Measurements from ENCODE around the gene TUG1.

The TUG1 gene

DNA sequence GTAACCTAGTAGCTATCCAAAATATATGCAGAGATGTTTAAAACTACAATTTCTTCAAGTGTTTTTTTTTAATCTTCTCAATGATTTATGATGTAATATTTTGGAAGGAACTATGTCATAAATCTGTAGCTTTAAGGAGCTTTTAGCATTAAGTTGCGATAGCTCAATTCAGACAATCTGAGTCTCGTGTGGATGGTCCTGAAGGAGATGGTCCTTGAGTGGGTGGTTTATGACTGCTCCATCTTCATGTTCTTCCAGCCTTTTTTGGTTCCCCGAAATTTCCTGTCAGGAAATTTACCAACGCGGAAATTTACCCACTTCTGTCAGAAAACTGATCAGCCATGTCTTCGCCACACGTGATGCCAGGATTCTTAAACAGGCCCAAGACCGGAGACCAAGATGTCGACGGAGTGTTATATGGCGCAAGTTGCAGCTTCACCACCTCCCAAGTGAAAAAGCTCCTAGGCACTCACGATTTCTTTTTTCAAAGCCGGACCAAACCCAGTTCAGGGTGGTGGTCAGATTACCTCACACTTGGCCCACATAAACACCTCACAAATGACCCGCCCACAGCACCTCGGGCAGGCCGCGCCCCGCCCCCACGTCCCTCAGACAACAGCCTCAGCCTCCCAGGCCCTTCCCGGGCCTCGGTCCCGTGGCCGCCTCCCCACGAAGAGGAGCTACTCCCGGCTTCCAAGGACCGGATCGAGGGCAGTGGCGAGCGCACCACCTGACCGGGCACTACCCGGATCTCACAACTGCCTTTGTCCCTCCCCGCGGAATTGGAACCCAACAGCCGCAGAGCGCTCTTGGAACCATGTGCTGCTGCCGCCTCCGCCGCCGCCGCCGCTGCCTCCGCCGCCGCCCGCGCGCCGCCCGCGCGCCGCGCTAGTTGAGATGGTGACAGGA, 796 bp upstream of the TUG1 start, which contains the start of gene MORC2:
Gene MORC2 (minus strand): TSS at position 760 of the 909 bp plus-strand sequence. CDS start 885 bp downstream, outside the sequence.
- TF ChIP-seq ZNF274 (IDR thresholded peaks at IDR 0.05; ENCODE audit: low read depth, low read length): no peak
- peak within 1 kb of the TSS; percentile 100 for H3K4me3 ChIP-seq (ENCODE audit: low read length)

GRCh38 chr22:30969532-30970355, 679 bp downstream of the TUG1 start:
- TF ChIP-seq ZNF274 (IDR thresholded peaks at IDR 0.05; ENCODE audit: low read depth, low read length): no peak
- H3K4me3 ChIP-seq (ENCODE audit: low read length): peak overlapping the region; percentile 100

DNA sequence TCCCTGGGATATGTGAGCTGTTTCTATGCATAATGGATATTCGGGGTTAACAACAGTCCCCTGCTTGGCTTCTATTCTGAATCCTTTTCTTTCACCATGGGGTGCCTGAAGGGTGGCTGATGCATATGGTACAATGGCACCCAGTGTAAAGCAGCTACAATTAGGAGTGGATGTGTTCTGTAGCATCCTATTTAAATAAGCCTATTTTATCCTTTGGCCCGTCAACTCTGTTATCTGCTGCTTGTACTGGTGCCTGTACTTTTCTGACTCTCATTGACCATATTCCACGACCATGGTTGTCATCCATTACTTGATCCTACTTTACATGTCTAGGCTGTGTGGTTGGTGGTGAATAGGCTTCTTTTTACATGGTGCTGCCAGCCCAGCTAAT, 1.3 kb downstream of the TUG1 start:
- no peak for TF ChIP-seq ZNF274 (IDR thresholded peaks at IDR 0.05; ENCODE audit: low read depth, low read length)
- peak overlapping the region; percentile 100 for H3K4me3 ChIP-seq (ENCODE audit: low read length)

DNA sequence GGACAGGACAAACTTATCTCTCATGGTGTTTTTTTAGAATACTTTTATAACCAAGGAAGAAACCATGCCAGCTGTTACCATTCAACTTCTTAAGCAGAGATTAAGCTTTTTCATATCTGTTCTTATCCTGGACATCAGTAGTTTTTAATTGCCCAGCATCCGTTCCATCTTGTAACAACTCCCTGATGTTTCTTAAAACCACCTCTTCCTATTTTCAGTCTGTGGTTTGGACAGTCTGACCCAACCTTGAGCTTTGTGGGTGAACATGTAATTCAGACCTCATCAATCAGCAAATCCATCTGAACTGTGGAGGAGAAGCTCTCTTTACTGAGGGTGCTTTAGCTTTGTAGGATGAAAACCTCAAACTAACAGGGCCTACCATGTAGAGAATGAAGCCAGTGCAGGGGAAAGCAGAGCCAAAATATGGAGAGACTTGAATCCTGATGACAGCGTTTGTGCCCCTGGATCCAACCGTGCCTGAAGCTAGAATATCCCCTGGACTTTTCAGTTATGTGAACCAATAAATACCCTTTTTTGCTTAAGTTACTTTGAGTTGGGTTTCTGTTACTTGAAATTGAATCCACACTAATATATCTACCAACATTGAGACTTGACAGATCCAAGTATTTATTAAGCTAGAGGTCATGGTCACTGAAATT, 9.4 kb downstream of the TUG1 start:
- no peak for TF ChIP-seq ZNF274 (IDR thresholded peaks at IDR 0.05; ENCODE audit: low read depth, low read length)
- no peak overlapping the region for H3K4me3 ChIP-seq (ENCODE audit: low read length)

- TF ChIP-seq ZNF274 (IDR thresholded peaks at IDR 0.05; ENCODE audit: low read depth, low read length): no peak
- H3K4me3 ChIP-seq (ENCODE audit: low read length): no peak overlapping the region
Measured at GRCh38 chr22:30979932-30980331, 10.9 kb downstream of the TUG1 start.

GRCh38 chr22:30982512-30982911, 13.4 kb downstream of the TUG1 start:
- H3K4me3 ChIP-seq (ENCODE audit: low read length): no peak overlapping the region
- no peak for TF ChIP-seq ZNF274 (IDR thresholded peaks at IDR 0.05; ENCODE audit: low read depth, low read length)

DNA sequence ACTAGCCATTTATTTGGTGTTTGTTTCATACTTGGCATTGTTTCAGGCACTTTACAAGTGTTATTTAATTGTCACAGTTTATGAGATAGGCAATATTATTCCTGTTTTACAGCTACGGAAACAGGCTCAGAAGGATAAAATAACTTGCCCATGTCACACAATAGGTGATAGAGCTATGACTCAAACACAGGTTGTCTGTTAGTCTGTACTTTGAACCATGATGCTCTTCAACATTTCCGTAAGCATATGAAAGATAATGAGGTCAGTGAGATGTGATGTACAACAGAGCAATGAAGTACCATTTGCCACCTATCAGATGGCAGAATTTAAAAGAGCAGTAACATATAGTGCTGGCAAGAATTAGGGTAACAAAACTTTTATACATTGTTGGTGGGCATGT, 15.3 kb downstream of the TUG1 start:
- H3K4me3 ChIP-seq (ENCODE audit: low read length): no peak overlapping the region
- no peak for TF ChIP-seq ZNF274 (IDR thresholded peaks at IDR 0.05; ENCODE audit: low read depth, low read length)

DNA sequence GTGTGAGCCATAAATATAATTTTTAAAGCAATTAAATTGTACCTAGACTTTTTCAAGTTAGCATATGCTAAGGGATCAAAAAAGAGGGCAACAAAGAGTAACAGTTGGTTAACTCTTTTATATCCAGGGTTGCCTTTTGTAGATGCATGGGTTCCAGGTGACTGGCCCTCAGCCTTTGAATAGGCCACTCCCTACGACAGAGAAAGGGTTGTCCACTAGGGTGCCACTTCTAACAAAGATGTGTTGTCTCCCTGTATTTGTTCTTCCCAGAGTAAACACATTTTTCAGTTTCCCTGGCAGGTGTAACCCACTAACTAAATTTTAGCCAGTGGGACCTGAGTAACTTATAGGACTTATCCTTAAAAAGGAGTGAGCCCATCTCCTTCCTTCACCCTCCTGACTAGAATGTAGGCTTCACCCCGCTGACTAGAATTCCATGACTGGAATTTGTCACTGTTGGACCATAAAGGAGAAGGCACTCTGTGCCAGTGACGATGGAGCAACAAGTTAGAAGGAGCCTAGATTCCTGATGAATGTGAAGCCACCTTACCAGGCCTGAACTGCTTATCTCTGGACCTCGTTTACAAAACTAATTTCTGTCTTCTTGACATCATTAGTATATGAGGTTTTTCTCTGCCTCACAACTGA, 16.6 kb downstream of the TUG1 start:
- no peak overlapping the region for H3K4me3 ChIP-seq (ENCODE audit: low read length)

DNA sequence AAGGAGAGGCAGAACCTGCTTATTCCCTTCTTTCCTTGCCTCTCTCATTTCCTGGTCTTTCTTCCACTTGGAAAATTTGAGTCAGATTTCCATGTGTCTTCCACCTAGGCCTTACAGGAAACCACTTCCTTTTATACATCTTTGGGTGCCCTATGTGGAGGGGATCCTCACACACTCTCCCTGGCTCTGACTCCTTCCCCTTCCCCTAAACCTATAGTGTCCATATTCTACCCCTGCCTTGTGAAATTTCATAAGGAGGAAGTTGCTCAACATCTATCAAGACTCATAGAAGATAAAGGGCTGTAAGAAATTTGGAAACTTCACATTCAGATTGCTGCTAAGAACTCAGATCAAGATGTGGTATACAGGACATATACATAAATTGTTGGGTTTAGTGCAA, 20.4 kb downstream of the TUG1 start:
- H3K4me3 ChIP-seq (ENCODE audit: low read length): no peak overlapping the region
- TF ChIP-seq ZNF274 (IDR thresholded peaks at IDR 0.05; ENCODE audit: low read depth, low read length): no peak

More for the DNA sequence above, 16.6 kb downstream of the TUG1 start:
- no peak for TF ChIP-seq ZNF274 (IDR thresholded peaks at IDR 0.05; ENCODE audit: low read depth, low read length)

DNA sequence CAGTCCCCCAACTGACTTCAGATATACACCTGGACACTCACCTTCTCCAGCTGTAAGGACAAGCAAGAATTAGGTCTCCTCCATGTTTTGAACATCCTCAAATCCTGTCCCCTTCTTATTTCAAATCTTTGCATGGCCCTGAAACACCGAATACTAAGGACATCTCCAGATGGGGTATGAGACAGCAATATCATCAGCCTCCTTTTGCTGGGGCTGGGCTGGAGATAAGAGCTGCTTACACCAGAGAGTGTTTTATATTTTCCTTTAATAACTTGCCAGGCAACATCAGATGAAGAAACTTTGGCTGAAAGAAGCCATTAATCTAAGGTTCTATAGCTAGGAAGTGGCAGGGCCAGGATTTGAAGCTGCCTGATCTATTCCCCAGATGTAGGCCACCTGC, 21.6 kb downstream of the TUG1 start:
- TF ChIP-seq ZNF274 (IDR thresholded peaks at IDR 0.05; ENCODE audit: low read depth, low read length): no peak
- H3K4me3 ChIP-seq (ENCODE audit: low read length): no peak overlapping the region

DNA sequence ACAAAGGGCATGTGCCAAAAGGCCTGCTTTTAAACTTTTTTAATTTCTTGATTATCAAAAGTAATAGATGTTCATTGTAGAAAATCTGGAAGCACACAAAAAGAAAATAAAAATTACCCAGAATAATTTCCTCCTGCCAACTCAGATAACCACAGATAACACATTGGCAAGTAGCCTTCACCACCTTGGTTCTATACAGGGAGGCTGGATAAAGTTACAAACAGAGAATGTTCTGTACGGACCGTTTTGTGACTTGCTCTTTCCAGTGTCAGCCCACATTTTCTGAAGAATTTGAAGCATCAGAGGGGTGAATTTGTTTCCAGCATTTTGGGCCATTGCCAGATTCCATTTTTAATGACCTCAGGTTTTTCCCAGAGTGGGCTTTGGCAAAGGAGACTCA, 23.5 kb downstream of the TUG1 start:
- no peak for TF ChIP-seq ZNF274 (IDR thresholded peaks at IDR 0.05; ENCODE audit: low read depth, low read length)
- no peak overlapping the region for H3K4me3 ChIP-seq (ENCODE audit: low read length)

DNA sequence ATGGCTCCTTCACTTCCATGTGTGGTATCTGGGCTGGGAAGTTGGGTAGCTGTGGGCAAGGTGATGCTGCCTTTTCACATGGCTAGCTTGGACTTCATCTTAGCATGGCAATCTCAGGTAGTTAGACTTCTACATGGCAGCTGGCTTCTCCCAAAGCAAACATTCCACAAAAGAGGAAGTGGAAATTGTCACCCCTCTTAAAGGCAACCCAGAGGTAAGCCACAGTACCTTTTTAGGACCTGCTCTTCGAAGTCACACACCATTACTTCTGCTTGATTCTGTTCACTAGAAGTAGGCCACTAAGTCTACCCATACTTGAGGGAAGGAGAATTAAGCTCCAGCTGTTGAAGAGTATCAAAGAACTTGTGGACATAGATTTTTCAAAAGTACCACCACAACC, 25.9 kb downstream of the TUG1 start:
- no peak overlapping the region for H3K4me3 ChIP-seq (ENCODE audit: low read length)
- no peak for TF ChIP-seq ZNF274 (IDR thresholded peaks at IDR 0.05; ENCODE audit: low read depth, low read length)

GRCh38 chr22:30996462-30996861, 27.4 kb downstream of the TUG1 start:
- no peak for TF ChIP-seq ZNF274 (IDR thresholded peaks at IDR 0.05; ENCODE audit: low read depth, low read length)
- no peak overlapping the region for H3K4me3 ChIP-seq (ENCODE audit: low read length)

DNA sequence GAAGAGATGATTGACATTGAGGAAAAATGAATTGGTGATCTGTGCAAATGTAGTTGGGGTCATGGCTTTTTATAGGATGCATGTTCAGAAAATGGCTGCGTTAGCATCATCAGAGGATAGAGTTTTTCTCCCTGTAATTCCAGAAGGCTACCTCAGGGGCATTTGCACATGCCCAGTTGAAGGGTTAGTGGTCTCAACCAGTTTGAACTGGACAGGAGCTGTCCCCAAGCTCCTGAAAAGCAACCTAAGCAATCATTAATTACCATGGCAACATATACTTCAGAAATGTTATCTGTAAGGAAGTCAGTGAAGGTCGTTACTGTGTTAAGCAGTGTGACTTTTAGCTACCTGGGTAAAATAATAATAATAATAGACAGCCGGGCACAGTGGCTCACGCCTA, 29.3 kb downstream of the TUG1 start:
- no peak overlapping the region for H3K4me3 ChIP-seq (ENCODE audit: low read length)
- no peak for TF ChIP-seq ZNF274 (IDR thresholded peaks at IDR 0.05; ENCODE audit: low read depth, low read length)
